DLD1 (cell line): ENCODE data around the gene COL12A1.

Experiments
- in situ Hi-C: cut with HindIII; loops from 2 replicates; pipeline ENCODE4 v1.10.0; 2017; ENCODE audit warnings: low sequenced_read_pairs

COL12A1 gene

GRCh38 chr6:75052491-75052890, 153.4 kb downstream of the COL12A1 start:
- in situ Hi-C loops: no loop called here

- in situ Hi-C loops: no loop called here
Measured at GRCh38 chr6:75049308-75049707, 156.5 kb downstream of the COL12A1 start.

GRCh38 chr6:75044846-75045245, 161.0 kb downstream of the COL12A1 start:
- in situ Hi-C loops: no loop called here

- in situ Hi-C loops: no loop called here
Measured at GRCh38 chr6:75041381-75041780, 164.5 kb downstream of the COL12A1 start.
